Ascending aorta (tissue), 2 donors: ENCODE data around the gene SLC26A8. TPM values are rescaled to one million over a fixed set of nuclear protein-coding genes. Genes with fewer than 3 reads are reported as not detected.
A peak's percentile ranks its signal among the peaks of the same experiment; 100 is the strongest.

Experiments used
- DNase-seq, 2 donors: peaks; one replicate each; pipeline ENCODE4 v3.0.0-alpha.2; 2019; ENCODE audit warnings: low spot score in 2 of 2
- H3K27ac ChIP-seq, 2 donors: fragments of 200-600 bp; sonication (generic); one replicate each; pipeline ENCODE4 v1.5.1; 2016 to 2017; ENCODE audit warnings: mild to moderate bottlenecking in 1 of 2
- H3K27me3 ChIP-seq: fragments of 200-600 bp; sonication (generic); one replicate; pipeline ENCODE4 v1.5.1; 2017
- H3K36me3 ChIP-seq, 2 donors: fragments of 200-600 bp; sonication (generic); one replicate each; pipeline ENCODE4 v1.5.1; 2016
- H3K4me1 ChIP-seq, 2 donors: fragments of 200-600 bp; sonication (generic); one replicate each; pipeline ENCODE4 v1.5.1; 2016 to 2017; ENCODE audit warnings: mild to moderate bottlenecking in 1 of 2
- H3K4me3 ChIP-seq, 2 donors: fragments of 200-600 bp; sonication (generic); one replicate each; pipeline ENCODE4 v1.5.1; 2016 to 2017; ENCODE audit warnings: mild to moderate bottlenecking in 1 of 2
- H3K9me3 ChIP-seq, 2 donors: fragments of 200-600 bp; sonication (generic); one replicate each; pipeline ENCODE4 v1.5.1; 2016
- CTCF ChIP-seq, 3 experiments: fragments of 200-600 bp in 2 of 3; fragments of 450-650 bp in 1 of 3; sonication (generic) in 2 of 3; IDR thresholded peaks; one replicate each; pipeline ENCODE4 v1.5.1; 2016 to 2019; ENCODE audit warnings: antibody characterized with exemption in 3 of 3, mild to moderate bottlenecking in 1 of 3, moderate library complexity in 1 of 3
- intact Hi-C: fragments of 100-400 bp; cut with DNase I; formaldehyde crosslinking; loops from one replicate; pipeline ENCODE4 v1.15.1; 2023
- total RNA-seq: library from RNA; depleted of rRNA; stranded (reverse); fragments of >200 nt; gene quantifications from one replicate; pipeline ENCODE4 v1.1.0, GENCODE V29; 2016

SLC26A8 gene
- total RNA-seq, 1 donor from 2014 or later = not detected

GRCh38 chr6:35924146-35924545, 100.3 kb downstream of the SLC26A8 start:
- intact Hi-C loops = loop anchor here (5.0 to 10.0 kb wide), 2 partner anchors 171 to 273 kb away; partner anchors contain the start of gene BRPF3
- peaks cover 0 to 2% of the 10 kb centered on the region in 2 donors for H3K4me1 ChIP-seq

DNA sequence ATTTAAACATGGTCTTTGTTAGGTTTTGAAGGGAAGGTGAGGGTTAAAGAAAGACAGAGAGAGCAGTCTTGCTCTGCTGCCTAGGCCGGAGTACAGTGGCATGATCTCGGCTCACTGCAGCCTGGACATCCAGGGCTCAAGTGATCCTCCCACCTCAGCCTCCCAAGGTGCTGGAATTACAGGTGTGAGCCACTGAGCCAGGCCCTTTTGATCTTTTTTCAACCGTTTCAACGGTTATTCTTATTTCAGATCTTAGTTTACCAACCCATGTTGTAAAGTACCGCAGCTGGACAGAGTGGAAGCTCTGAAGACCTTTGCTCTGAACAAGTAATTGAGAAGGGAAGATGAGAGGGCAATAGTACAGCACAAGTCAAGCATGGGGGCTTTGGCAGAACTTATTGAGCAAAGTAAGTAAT, 102.3 kb downstream of the SLC26A8 start:
- Histone ChIP-seq H3K9me3 (no peaks in the 10 kb centered on the region), H3K4me1 (peaks cover 0 to 2% of the 10 kb centered on the region in 2 donors), H3K27ac (no peak overlapping the region), H3K4me3 (peak overlapping the region in 1 of 2 donors; percentile 83), H3K27me3 (no peaks in the 10 kb centered on the region), H3K36me3 (no peaks in the 10 kb centered on the region)
- intact Hi-C loops = loop anchor here (5.0 to 10.0 kb wide), 2 partner anchors 173 to 275 kb away; partner anchors contain the start of gene BRPF3
- no peak for TF ChIP-seq CTCF (IDR thresholded peaks at IDR 0.05)
- DNase-seq = no peak

More at GRCh38 chr6:35924146-35924545, 100.3 kb downstream of the SLC26A8 start:
- H3K4me3 ChIP-seq = no peak overlapping the region
- TF ChIP-seq CTCF (IDR thresholded peaks at IDR 0.05) = no peak
- H3K9me3 ChIP-seq = no peaks in the 10 kb centered on the region
- no peak overlapping the region for H3K27ac ChIP-seq
- DNase-seq = no peak
- H3K27me3 ChIP-seq = no peaks in the 10 kb centered on the region
- no peaks in the 10 kb centered on the region for H3K36me3 ChIP-seq

DNA sequence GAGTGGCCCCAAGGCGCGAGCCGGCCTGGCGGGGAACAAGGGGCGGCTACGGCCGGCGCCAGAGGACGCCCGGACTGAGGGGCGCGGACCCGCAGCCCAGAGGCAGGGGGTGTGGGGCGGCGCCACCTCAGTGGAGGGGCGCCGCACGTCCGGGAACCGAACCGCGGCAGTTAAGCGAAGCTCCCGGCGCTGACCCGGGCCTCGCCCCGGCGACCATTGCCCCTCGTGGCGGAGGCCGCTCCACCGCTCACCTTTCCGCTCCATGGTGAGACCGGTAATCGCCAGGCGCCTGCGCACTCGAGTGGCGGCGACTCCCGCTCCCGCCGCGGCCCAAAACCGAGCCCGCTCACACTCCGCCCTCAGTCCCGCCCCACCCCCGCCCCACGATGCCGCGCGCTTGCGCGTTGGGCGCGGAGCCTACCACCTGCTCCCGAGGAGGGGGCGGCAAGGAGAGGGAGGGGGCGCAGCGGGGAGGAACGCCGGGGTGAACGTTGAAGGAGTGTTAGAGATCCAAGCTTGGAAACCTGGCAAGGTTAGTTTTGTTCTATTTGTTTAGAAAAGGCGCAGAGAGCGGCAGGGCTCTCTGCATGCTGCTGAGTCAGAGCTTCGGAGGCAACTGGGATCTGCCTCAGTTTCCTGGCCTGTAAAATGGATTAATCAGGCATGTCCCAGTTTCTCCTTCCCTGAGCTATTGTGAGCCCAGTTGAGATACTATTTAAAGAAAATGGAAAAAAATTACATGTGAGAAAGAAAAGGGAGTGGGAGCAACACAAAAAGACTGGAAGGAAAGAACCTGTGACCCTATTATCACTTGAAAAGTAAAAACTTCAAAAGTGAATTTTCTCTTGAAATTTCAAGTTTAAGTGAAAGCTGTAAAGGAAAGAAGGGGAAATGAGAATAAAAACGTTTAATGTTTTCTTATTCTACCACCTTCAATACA, 103.4 kb downstream of the SLC26A8 start, which contains the start of gene SRPK1:
TSS of gene SRPK1 (minus strand) at position 306 of the 940 bp plus-strand sequence. CDS start at position 264, 42 bp downstream.
- Histone ChIP-seq H3K4me3 (peak within 1 kb of the TSS; percentile 83 to 89), H3K36me3 (no peaks in the 10 kb centered on the region), H3K9me3 (no peaks in the 10 kb centered on the region), H3K4me1 (peaks cover 0 to 2% of the 10 kb centered on the region in 2 donors), H3K27ac (peak within 1 kb of the TSS; percentile 70 to 80), H3K27me3 (no peaks in the 10 kb centered on the region)
- peak; percentile 32 to 91 for DNase-seq
- intact Hi-C loops = loop anchor here (5.0 to 10.0 kb wide), 2 partner anchors 174 to 276 kb away; partner anchors contain the start of gene BRPF3
- TF ChIP-seq CTCF (IDR thresholded peaks at IDR 0.05) = no peak

DNA sequence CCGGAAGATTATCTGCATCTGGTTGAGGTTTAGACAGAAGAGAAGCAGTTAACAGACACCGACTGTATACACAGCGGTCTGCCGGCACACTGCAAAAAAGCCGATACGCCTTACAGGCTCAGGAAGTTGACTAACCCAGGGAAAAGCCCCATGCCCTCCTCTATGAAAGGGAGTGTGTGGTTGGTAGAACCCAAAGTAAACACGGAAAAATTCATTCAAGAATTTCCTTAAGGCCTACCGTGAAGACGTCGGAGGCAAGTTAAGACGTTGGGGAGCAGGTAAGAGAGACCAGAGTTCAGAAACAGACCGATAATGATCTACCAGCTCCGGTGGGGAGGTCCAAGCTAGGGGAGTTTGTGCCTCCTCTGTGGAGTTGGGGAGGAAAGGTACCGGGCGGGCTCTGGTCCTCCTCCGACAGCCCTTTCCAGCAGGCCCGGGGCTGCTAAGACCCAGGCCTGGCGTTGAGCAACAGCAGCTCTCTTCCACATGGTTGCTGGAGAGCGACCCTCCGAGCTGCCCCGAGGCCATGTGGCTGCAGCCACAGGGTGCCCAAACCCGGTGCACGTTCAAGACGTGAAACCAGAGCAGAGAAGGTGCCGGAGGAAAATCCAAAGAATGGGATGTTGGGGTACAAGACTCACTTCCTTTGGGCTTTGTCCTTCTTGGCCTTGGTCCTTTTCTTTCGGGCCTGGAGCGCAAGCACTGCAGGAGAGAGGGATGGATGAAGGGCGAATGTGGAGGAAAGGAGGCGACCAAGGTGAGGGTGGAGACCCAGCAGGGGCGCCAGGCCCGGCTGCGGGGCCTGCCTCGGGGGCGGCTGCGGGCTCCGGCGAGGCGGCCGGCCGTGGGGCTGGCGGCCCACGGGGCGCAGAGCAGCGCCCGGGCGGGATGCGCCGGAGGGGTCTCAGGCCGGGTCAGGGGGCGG, 104.4 kb downstream of the SLC26A8 start:
- no peaks in the 10 kb centered on the region for H3K36me3 ChIP-seq
- no peak for TF ChIP-seq CTCF (IDR thresholded peaks at IDR 0.05)
- no peaks in the 10 kb centered on the region for H3K9me3 ChIP-seq
- peak overlapping the region; percentile 83 to 89 for H3K4me3 ChIP-seq
- DNase-seq = no peak
- intact Hi-C loops = loop anchor here (5.0 to 10.0 kb wide), 2 partner anchors 175 to 277 kb away; partner anchors contain the start of gene BRPF3
- H3K4me1 ChIP-seq = peaks cover 0 to 2% of the 10 kb centered on the region in 2 donors
- no peaks in the 10 kb centered on the region for H3K27me3 ChIP-seq
- peak overlapping the region; percentile 70 to 80 for H3K27ac ChIP-seq
